GM23338 (cell line): Measurements from ENCODE around the gene DLGAP5.

ENCODE experiments used
- EZH2phosphoT487 ChIP-seq: fragments of 200-600 bp; sonication (generic); IDR thresholded peaks from one replicate; pipeline ENCODE4 v1.8.1; 2018; ENCODE audit warnings: antibody characterized with exemption; ENCODE audit not compliant: unreplicated experiment
- TF ChIP-seq, protein P1 (sequence below), 2 experiments: fragments of 200-600 bp in 1 of 2; sonication (generic) in 1 of 2; conservative IDR thresholded peaks; 2 replicates each; pipeline versions ENCODE4 v1.5.1 to v1.6.1; 2016 to 2017; ENCODE audit warnings: antibody characterized with exemption in 2 of 2, low read depth in 2 of 2, mild to moderate bottlenecking in 2 of 2, moderate library complexity in 1 of 2

DNA sequence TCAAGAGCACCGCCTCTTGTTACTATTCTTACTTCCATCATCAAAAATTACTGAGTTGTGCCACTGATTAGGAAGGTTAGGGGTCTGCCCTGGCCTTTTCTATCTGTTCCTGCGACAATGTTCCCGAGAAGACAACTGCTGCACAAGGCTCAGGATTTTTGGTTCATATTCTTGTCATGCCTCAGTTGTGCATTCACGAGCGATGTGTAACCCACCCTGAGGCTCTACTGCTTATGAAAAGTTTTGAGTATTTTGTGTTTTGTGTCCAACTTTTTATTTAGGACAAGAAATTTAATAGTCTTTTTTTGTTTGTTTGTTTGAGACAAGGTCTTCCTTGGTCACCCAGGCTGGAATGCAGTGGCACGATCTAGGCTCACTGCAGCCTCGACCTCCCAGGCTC lies 85.4 kb downstream of the DLGAP5 start:
- TF ChIP-seq, protein P1, sequence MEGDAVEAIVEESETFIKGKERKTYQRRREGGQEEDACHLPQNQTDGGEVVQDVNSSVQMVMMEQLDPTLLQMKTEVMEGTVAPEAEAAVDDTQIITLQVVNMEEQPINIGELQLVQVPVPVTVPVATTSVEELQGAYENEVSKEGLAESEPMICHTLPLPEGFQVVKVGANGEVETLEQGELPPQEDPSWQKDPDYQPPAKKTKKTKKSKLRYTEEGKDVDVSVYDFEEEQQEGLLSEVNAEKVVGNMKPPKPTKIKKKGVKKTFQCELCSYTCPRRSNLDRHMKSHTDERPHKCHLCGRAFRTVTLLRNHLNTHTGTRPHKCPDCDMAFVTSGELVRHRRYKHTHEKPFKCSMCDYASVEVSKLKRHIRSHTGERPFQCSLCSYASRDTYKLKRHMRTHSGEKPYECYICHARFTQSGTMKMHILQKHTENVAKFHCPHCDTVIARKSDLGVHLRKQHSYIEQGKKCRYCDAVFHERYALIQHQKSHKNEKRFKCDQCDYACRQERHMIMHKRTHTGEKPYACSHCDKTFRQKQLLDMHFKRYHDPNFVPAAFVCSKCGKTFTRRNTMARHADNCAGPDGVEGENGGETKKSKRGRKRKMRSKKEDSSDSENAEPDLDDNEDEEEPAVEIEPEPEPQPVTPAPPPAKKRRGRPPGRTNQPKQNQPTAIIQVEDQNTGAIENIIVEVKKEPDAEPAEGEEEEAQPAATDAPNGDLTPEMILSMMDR (conservative IDR thresholded peaks at IDR 0.05; ENCODE audit: low read depth in 2 of 2): no peak
- no peak for TF ChIP-seq EZH2phosphoT487
